Activated T-helper 9 cell treated with anti-CD3 and anti-CD28 coated beads, Interleukin-2, amount 50 U/mL, for 16 hours (primary cell): ENCODE measurements around the gene H3-3A.

Source experiments
- DNase-seq: peaks from one replicate; pipeline ENCODE4 v3.0.0-alpha.2; 2020; ENCODE audit warnings: low read depth

H3-3A gene

GRCh38 chr1:226054519-226055327, 7.8 kb upstream of the H3-3A start:
- no peak for DNase-seq

DNA sequence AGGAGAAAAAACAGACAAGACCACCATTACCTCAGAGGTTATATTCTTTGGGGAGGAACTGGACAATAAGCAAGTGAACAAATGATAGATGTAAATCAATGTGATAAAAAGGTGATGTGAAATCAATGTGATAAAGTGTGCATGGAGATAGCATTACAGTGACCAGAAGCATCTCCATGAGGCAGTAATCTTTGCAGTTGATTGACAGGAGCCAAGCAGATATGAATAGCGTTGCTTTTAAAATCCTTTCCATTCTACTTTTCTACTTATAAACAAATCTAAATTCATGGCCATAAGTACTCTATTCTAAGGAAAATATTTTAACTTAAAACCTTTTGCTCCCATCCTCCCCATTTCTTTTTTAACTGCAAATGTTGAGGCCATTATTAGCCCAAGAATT, 2.8 kb upstream of the H3-3A start:
- DNase-seq: no peak

DNA sequence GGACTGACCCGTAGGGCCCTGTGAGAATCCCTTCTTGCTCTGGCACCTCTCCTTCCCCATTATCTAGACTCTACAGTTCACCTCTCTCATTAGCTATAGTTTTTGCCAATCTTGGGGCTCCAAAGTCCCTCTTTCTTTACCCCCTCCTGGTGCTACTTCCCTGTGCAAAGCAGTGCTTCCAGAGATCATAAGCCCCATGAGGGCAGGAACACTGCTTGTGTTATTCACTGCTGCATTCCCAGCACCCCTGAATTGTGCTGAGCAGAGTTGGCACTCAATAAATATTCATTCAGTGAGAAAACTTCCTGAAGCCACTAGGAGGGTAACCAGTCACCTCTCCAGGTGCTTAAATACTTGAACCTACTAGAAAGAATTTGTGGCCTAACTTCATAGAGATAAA, 2.1 kb upstream of the H3-3A start:
- no peak for DNase-seq

GRCh38 chr1:226061068-226061840, 1.3 kb upstream of the H3-3A start:
- DNase-seq: no peak

GRCh38 chr1:226061841-226062557, 517 bp upstream of the H3-3A start:
- no peak for DNase-seq

- DNase-seq: peak; percentile 28
These were observed 884 bp downstream of the H3-3A start for GRCh38 chr1:226063224-226063976.

DNA sequence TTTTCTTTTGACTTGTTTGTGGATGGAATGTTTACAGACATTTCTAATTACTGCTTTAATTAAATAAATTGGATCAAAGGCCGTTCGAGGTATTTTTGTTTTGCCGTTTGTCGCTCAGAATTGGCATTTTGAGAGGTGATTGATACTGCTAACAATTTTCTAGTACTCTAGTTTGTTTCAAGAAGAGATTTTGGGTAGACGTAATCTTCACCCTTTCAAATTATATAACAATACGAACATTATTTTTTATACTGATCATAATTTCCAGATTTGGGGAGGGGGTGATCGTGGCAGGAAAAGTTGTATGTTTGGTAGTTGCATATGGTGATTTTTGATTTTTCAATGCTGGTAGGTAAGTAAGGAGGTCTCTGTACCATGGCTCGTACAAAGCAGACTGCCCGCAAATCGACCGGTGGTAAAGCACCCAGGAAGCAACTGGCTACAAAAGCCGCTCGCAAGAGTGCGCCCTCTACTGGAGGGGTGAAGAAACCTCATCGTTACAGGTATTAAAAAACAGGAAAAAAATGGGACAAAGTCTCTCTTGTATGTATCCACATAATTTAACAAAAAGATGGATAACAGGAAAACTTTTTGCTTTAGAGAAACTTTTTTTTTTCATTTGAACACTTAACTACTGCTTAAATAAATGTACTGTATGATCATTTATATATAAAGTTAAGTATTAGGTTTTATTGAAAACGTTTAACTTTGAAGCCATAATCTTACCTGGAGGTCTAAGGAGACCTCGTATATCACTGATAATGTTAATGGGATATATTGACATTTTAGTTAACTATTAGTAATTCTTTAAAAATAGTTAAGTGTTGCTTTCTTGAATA, 1.7 kb downstream of the H3-3A start:
- DNase-seq: no peak

DNA sequence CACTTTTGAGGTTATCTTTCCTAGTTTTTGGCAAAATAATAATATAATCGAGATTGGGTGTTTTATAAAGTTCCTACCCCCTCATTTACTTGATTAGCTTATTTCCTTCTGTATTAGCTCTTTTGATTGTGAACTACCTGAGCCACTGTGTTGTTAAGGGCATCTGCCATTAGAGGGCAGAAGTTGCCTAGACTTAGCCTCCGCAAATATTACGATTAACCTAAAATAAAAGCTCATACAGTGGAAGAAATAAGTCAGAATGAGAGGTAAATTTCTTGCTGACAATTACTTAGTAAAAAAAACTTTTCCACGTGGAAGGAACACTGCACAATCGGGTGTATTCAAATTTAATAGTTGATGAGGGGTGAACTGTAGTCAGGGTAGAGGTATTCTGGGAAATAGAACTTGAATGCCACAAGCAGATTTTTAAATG, 2.3 kb downstream of the H3-3A start:
- no peak for DNase-seq

DNA sequence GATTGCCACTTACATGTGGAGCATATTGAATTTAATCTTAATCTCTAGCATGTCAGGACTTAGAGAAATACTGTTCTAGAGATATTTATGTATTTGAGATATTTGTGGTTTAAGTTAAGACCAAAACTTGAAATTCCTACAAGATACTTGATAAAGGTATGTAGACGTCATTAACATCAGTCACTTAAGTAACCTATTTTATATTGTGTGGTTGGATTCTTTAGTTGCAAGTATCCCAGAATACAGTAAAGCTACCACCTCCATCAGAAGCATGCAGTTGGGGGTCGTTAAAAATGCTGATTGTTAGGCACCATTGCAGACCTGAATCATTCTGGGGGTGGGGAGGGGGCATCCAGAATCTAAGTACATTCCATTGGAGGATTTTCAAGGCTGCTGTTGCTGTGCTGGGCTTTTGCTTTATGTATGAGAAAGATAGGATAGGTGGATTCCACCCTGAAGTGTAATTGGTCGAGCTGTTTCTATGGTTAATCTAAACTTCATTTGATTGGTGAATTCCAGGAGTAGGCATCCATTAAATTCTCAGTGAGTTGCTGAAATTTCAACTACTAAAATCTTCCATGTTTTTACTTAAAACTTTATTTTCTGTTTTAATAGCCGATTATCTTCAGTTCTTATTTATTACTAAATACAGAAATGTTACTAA, 4.0 kb downstream of the H3-3A start:
- no peak for DNase-seq

DNA sequence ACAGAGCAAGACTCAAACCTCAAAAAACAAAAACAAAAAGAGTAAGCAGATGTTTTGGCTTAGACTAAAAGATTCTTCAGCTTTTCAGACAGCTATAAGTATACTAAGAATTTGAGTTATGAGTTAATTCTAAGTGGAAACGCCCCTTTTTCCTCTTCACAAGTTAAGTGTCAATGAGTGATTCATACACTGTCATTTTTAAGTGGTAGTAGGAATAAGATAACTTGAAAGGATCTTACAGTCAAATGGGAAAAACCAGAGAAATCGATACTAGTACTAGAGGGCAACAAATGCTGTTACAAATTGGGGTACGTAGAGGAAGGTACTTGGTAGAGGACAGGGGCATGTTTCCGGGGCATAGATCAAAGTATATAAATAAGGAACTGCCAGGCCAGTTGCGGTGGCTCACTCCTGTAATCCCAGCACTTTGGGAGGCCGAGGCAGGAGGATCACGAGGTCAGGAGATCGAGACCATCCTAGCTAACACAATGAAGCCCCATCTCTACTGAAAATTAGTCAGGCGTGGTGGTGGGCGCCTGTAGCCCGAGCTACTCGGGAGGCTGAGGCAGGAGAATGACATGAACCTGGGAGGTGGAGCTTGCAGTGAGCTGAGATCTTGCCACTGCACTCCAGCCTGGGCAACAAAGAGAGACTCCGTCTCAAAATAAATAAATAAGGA, 7.4 kb downstream of the H3-3A start:
- DNase-seq: no peak

GRCh38 chr1:226072347-226072746, 9.8 kb downstream of the H3-3A start:
- DNase-seq: no peak

DNA sequence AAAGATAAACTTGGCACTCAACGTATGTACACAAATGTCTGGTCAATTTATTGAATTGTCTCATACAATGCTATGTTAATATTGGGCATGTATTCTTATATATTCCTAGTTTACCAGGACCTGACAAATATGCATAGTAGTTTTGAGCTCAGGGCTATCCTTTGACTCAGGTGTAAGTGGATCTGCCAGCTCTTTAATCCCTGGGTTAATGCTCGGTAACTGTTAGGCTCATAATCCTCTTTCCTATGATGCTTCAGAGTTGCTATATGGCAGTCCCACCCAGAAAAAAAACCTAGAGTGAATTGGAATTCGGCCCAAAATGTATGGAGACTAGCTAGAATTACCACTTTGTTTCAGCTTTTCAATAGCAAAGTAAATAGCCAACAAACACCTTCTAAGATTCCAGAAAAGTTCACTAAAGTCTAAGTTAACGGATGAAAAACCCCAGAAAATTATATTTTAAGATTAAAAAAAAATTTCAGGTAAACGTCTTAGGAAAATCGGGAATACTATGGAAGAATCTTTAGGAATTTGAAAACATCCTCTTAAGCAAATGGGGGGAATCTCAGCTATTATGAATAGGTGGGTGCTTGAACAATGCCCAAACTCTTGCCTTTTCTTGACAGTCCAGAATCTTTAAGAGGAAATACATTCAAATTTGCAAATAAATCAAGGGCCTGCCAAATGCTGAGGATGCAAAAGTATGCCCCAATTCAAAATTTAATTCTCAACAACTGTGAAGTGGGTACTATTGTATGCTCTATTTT, 10.9 kb downstream of the H3-3A start:
- no peak for DNase-seq

DNA sequence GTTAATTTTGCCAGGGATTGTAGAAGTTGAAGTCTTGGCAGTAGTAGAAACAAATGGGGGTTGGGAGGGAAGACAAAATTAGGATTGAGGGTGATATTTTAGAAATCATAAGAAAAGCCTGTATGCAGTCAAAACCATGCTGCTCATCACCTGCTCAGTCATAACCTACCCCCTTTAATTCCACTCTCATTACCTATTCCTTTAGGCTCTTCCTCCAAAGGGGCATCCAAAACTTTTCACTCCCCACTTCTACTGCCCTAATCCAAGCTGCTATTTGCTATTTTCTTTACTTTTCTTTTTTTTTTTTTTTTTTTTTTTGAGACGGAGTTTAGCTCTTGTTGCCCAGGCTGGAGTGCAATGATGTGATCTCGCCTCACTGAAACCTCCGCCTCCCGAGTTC, 11.5 kb downstream of the H3-3A start:
- DNase-seq: no peak

GRCh38 chr1:226076378-226076777, 13.9 kb downstream of the H3-3A start:
- DNase-seq: no peak

DNA sequence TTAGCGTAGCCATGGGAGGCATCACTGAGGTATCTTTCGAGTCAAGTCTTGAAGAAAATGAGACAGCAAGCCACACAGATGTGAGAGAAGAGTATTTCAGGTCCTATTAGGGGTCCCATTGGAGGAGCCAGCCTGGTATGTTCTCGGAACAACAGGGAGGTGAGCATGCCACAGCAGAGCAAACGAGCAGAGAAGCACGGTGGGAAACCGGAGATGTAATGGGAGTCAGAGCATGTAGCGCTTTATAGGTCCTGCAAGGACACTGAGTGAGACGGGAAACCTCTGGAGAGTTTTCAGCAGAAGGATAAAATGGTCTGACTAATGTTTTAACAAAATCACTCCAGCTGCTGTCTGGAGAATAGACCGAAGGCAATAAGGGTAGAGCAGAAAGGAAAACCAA, 15.9 kb downstream of the H3-3A start:
- DNase-seq: no peak

DNA sequence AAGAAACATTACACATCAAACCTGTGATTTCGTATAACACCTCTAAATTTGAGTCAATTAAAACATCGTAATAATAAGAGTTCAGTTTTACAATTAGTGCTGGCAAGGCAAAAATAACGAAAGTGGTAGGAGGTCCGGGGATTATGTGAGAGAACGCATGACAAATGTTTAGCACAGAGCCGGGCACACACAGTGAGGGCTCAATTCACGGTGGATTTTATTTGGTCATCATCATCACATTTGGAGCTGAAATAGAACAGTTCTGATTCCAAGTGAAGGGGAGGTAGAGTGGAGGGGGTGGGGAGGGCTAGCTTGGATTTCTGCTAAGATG, 20.0 kb downstream of the H3-3A start:
- no peak for DNase-seq

DNA sequence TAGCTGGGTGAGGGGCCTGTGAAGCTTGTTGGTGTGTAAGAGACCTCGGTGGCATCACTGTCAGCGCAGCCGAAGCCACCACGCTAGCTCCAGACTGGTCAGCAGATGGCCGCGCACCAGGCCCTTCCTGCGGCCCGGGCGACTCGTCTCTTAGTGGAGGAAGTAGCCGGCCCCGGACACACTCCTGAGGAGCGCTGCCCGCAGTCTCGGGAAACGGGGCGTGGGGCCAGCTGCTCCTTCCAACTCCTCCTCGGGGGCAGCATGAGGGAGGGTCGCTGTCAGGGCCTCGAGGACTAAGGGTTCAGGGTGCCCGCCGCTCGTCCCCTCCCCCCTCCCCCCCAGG, 20.4 kb downstream of the H3-3A start:
- no peak for DNase-seq

DNA sequence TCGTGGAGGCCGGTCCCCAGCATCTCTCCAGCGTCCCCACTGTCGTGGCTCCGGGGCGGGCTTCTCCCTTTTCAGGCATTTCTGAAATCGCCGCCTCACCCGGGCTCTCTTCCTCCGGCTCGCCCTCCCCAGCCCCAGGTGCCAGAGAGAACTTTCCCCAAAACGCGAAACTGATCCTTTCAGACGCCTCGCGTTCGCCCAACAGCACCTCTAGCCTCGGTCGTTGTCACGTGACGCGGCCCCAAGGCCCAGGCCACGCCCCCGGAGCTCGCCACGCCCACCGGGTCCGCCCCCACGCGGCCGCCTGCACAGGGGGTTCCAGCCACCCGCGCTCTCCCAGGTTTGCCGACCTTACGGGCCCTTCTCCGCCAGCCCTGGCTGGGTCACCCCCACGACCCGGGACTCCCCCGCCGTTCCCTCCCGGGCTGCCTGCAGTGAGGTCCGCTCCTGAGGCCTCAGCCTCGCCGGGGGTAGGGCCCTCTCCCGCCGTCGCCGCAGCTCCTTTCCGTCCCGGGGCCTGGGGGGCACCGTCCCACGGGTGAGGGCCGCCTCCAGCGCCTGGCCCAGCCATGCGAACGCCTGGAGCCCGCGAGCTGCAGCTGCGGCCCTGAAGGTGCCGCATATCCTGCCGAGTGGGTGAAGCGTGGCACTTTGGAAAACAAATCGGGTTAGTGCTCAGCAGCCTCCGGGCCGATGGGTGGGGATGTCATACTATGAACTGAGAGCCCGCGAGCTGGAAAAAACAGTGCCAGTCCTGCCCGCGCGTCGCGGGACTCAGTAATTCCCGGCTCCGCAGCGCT, 21.0 kb downstream of the H3-3A start:
- DNase-seq: peak; percentile 87
